Neural cell (in vitro differentiated cells): ENCODE data around the gene PSENEN. TPM values are rescaled to one million over a fixed set of nuclear protein-coding genes. Genes with fewer than 3 reads are reported as not detected.

ENCODE experiments used
- H2AFZ ChIP-seq: fragments of 200-600, 300-800 bp; sonication (generic), shearing (Covaris generic); 2 replicates; pipeline ENCODE4 v1.6.0; 2014; ENCODE audit warnings: low read depth, mild to moderate bottlenecking, antibody characterized with exemption, low read length, moderate library complexity
- H3F3A ChIP-seq: fragments of 200-600 bp; shearing (Covaris generic); 2 replicates; pipeline ENCODE4 v1.6.1; 2016; ENCODE audit warnings: mild to moderate bottlenecking, moderate library complexity, mixed read lengths, antibody characterized with exemption, low read length; ENCODE audit not compliant: insufficient read depth, poor library complexity, severe bottlenecking
- H3K27ac ChIP-seq: fragments of 200-600, 300-800 bp; sonication (generic), shearing (Covaris generic); 2 replicates; pipeline ENCODE4 v1.5.1; 2014; ENCODE audit warnings: mild to moderate bottlenecking, low read length, moderate library complexity
- H3K27me3 ChIP-seq: fragments of 300-800, 200-600 bp; sonication (generic), shearing (Covaris generic); 2 replicates; pipeline ENCODE4 v1.6.0; 2014; ENCODE audit warnings: mild to moderate bottlenecking, low read depth, low read length, moderate library complexity; ENCODE audit not compliant: insufficient read depth
- H3K36me3 ChIP-seq: fragments of 300-800, 200-600 bp; sonication (generic), shearing (Covaris generic); 2 replicates; pipeline ENCODE4 v1.5.1; 2014; ENCODE audit warnings: mild to moderate bottlenecking, antibody characterized with exemption, low read length, moderate library complexity; ENCODE audit not compliant: insufficient read depth
- H3K4me2 ChIP-seq: fragments of 300-800, 200-600 bp; sonication (generic), shearing (Covaris generic); 2 replicates; pipeline ENCODE4 v1.6.0; 2014; ENCODE audit warnings: mild to moderate bottlenecking, low read length
- H3K4me3 ChIP-seq: fragments of 300-800, 200-600 bp; sonication (generic), shearing (Covaris generic); 2 replicates; pipeline ENCODE4 v1.5.1; 2014; ENCODE audit warnings: mild to moderate bottlenecking, low read length, moderate library complexity
- H3K79me2 ChIP-seq: fragments of 200-600 bp; shearing (Covaris generic); replicated peaks from 2 replicates; pipeline ENCODE4 v1.6.0; 2014; ENCODE audit warnings: mild to moderate bottlenecking, low read length, moderate library complexity; ENCODE audit not compliant: insufficient read depth
- H3K9ac ChIP-seq: fragments of 300-800, 200-600 bp; sonication (generic), shearing (Covaris generic); 2 replicates; pipeline ENCODE4 v1.6.1; 2016; ENCODE audit warnings: mild to moderate bottlenecking, low read length, mixed read lengths
- H3K9me2 ChIP-seq: fragments of 200-600 bp; shearing (Covaris generic); 2 replicates; pipeline ENCODE4 v1.6.1; 2016; ENCODE audit warnings: mild to moderate bottlenecking, low read length, mixed read lengths; ENCODE audit not compliant: insufficient read depth
- H3K9me3 ChIP-seq: fragments of 200-600, 300-800 bp; sonication (generic), shearing (Covaris generic); 2 replicates; pipeline ENCODE4 v1.6.1; 2016; ENCODE audit warnings: mild to moderate bottlenecking, mixed run types, low read length, moderate library complexity, mixed read lengths
- H4K20me1 ChIP-seq: fragments of 200-600 bp; shearing (Covaris generic); 2 replicates; pipeline ENCODE4 v1.6.1; 2016; ENCODE audit warnings: mild to moderate bottlenecking, mixed run types; ENCODE audit not compliant: insufficient read depth
- CTCF ChIP-seq: fragments of 450-650 bp; IDR thresholded peaks from 2 replicates; pipeline ENCODE4 v1.5.1; 2014; ENCODE audit warnings: antibody characterized with exemption, mild to moderate bottlenecking, moderate library complexity; ENCODE audit not compliant: poor library complexity, severe bottlenecking
- EP300 ChIP-seq: fragments of 450-650 bp; conservative IDR thresholded peaks from 2 replicates; pipeline ENCODE4 v1.6.1; 2014; ENCODE audit warnings: antibody characterized with exemption, mild to moderate bottlenecking, moderate library complexity; ENCODE audit not compliant: poor library complexity, severe bottlenecking
- EZH2 ChIP-seq: fragments of 200-600, 300-800 bp; shearing (Covaris generic), sonication (generic); IDR thresholded peaks from 2 replicates; pipeline ENCODE4 v1.6.1; 2014; ENCODE audit warnings: antibody characterized with exemption, low read length, borderline replicate concordance, mild to moderate bottlenecking; ENCODE audit not compliant: insufficient read depth, poor library complexity, severe bottlenecking
- MXI1 ChIP-seq: fragments of 450-650 bp; conservative IDR thresholded peaks from 2 replicates; pipeline ENCODE4 v1.6.1; 2014; ENCODE audit warnings: antibody characterized with exemption, mild to moderate bottlenecking; ENCODE audit not compliant: poor library complexity, severe bottlenecking
- POLR2AphosphoS5 ChIP-seq: IDR thresholded peaks from 2 replicates; pipeline ENCODE4 v1.6.1; 2012
- RAD21 ChIP-seq: fragments of 450-650 bp; conservative IDR thresholded peaks from 2 replicates; pipeline ENCODE4 v1.6.1; 2014; ENCODE audit warnings: antibody characterized with exemption, mild to moderate bottlenecking, moderate library complexity
- REST ChIP-seq: IDR thresholded peaks from 2 replicates; pipeline ENCODE4 v1.6.1; 2012; ENCODE audit warnings: borderline replicate concordance
- SMC3 ChIP-seq: fragments of 450-650 bp; conservative IDR thresholded peaks from 2 replicates; pipeline ENCODE4 v1.6.1; 2014; ENCODE audit warnings: antibody characterized with exemption, mild to moderate bottlenecking, moderate library complexity; ENCODE audit not compliant: poor library complexity
- TAF1 ChIP-seq: IDR thresholded peaks from 2 replicates; pipeline ENCODE4 v1.6.1; 2012; ENCODE audit warnings: low read depth
- polyA plus RNA-seq: library from polyadenylated mRNA; depleted of rRNA; stranded (reverse); fragments of >200 nt; gene quantifications from 2 replicates; pipeline ENCODE4 v1.2.3, GENCODE V29; 2014

Gene PSENEN
- polyA plus RNA-seq, 1 donor from 2014 or later, result 46.2 TPM

DNA sequence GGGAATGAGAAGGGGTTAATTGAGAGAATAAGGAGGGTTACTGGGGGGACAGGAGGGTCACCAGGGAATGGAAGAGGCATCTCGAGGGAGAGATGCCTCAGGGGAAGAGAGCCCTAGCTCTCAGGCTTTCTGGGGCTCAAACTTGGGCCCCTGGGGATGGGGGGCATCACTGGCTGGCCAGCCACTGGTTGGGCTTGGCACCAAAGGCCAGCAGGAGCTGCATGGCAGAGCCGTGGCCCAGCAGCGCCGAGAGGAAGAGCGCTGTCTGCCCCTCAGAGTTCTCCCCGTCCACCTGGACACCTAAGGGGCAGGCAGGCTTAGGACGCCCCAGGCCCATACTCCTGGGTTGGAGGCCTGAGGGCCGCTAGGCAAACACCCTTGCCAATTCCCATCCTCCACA, 47.4 kb downstream of the PSENEN start:
- no peak for TF ChIP-seq RAD21
- no peak for TF ChIP-seq SMC3
- TF ChIP-seq MXI1, result no peak
- TF ChIP-seq CTCF, result no peak
- no peak for TF ChIP-seq TAF1
- no peak for TF ChIP-seq REST
- no peak for TF ChIP-seq EP300
- TF ChIP-seq EZH2, result no peak
- TF ChIP-seq POLR2AphosphoS5, result no peak
- Histone ChIP-seq H3K36me3 (no peaks in the 10 kb centered on the region), H3F3A (no peaks in the 10 kb centered on the region), H3K27me3 (peaks cover 19% of the 10 kb centered on the region), H3K9me2 (no peaks in the 10 kb centered on the region), H3K4me3 (no peak overlapping the region), H3K27ac (no peak overlapping the region), H2AFZ (no peak overlapping the region), H3K9me3 (no peaks in the 10 kb centered on the region), H3K79me2 (no peaks in the 10 kb centered on the region), H3K9ac (no peak overlapping the region), H3K4me2 (no peak overlapping the region), H4K20me1 (no peaks in the 10 kb centered on the region)

GRCh38 chr19:35793381-35794165, 48.1 kb downstream of the PSENEN start:
- no peaks in the 10 kb centered on the region for H3K9me2 ChIP-seq

More at GRCh38 chr19:35793381-35794165, 48.1 kb downstream of the PSENEN start:
- Histone ChIP-seq H3K4me2 (no peak overlapping the region), H3K27me3 (peaks cover 19% of the 10 kb centered on the region), H4K20me1 (no peaks in the 10 kb centered on the region), H3K9ac (no peak overlapping the region), H3K4me3 (no peak overlapping the region), H3K79me2 (no peaks in the 10 kb centered on the region), H2AFZ (no peak overlapping the region), H3K36me3 (no peaks in the 10 kb centered on the region), H3K9me3 (no peaks in the 10 kb centered on the region), H3F3A (no peaks in the 10 kb centered on the region), H3K27ac (no peak overlapping the region)
- no peak for TF ChIP-seq CTCF
- TF ChIP-seq POLR2AphosphoS5, result no peak
- TF ChIP-seq TAF1, result no peak
- TF ChIP-seq SMC3, result no peak
- no peak for TF ChIP-seq REST
- no peak for TF ChIP-seq MXI1
- no peak for TF ChIP-seq EZH2
